HG02642 (cell line): Measurements from ENCODE around the gene CTDP1.

Source experiments
- ATAC-seq: cut with Tn5 transposase; IDR thresholded peaks from one replicate; pipeline ENCODE4 v1.9.1; 2021; ENCODE audit warnings: mild to moderate bottlenecking; ENCODE audit not compliant: unreplicated experiment, poor library complexity

CTDP1 gene

DNA sequence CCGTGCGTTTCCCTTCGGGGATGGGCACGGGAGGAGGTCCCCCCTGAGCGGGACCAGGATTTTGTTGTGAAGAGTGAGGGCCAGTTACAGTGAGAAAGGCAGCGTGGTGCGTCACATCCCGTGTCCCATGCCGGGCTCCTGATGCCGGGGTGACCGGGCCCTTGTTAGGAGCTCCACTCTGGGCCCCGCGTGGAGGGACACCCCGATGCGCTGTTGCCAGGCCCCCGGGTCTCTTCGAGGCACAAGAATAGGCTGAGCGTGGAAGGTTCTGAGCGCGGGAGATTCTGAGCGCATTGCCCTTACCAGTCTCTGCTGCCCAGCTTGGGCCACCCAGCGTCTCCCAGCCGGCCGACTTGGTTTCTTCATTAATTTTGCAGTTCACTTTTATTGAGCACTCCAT lies 17.6 kb downstream of the CTDP1 start:
- no peak for ATAC-seq

DNA sequence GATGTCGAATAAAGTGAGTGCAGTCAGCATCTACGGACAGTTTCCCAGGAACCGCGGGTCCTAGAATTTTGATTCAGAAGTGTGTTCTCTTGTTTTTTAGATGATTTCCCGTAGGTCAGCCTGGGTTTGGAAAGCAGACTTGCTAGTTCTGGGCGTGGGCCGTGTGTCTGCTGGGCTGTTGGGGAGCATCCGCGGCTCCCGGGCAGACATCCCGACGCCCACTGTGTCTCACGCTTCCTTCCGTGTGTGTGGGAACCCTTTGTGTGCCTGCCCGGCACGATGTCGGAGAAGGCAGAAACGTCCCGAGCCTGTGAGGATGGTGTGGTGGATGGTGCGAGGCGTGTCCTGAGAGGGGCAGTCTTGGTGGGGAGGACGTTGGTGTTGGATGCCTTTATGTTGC lies 18.4 kb downstream of the CTDP1 start:
- ATAC-seq: no peak

DNA sequence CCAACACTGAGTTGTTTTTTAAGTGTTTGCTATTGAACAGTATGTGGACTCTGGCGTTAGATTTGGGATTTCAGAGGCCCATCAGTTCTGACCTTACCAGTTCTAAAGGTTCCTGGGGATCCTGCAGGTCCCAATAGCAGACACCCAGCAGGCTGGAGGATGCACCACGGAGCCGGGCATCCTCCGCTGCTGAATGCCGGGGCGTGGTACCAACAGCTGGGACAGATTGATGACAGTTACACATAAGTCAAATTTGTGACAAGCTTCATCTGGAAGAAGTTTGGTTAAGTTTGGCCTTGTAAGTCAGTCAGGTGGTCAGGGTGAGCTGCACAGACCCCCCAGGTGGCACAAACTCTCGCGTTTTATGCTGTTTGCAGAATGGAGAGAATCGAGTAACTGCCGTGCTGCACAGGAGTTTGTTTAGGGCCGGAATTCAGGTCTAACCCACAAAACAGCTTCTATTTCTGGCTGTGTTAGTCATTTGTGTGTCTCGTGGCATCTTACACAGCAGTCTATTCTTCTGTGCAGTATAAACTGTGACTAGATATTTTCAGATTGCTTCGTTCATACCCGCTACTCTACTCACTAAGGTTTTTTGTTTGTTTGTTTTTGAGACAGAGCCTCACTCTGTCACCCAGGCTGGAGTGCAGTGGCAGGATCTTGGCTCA lies 19.2 kb downstream of the CTDP1 start:
- ATAC-seq: no peak

DNA sequence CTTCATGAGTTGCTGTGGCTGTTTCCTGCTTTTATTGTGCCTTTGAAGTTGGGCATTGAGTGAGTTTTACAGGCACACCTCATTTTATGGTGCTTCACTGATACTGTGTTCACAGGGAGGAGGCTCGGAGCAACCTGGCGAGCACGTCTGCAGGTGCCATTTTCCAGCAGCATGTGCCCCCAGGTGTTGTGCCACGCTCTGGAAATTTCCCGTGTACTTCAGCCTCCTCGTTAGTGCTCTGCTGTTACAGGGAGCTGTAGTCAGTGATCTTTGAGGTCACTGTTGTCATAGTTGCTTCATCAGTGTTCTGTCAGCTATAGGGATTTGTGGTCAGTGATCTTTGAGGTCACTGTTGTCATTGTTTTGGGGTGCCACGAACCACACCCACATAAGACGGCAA lies 20.1 kb downstream of the CTDP1 start:
- no peak for ATAC-seq

DNA sequence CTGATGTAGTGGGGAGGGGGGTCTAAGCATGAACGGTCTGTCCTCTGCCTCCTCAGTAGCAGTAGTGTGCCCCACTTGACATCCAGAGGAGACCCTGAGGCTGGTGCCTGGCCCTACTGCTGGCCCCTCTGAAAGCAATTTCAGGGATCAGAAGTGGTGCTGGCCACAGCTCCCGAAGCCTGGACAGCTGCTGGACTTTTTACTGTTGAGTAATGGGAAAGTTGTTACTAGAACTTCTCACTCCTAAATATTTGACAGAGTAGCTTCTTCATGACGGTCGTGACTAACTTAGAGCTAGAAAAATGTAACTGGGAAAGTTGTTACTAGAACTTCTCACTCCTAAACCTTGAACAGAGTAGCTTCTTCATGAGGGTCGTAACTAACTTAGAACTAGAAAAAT lies 23.3 kb downstream of the CTDP1 start:
- no peak for ATAC-seq

DNA sequence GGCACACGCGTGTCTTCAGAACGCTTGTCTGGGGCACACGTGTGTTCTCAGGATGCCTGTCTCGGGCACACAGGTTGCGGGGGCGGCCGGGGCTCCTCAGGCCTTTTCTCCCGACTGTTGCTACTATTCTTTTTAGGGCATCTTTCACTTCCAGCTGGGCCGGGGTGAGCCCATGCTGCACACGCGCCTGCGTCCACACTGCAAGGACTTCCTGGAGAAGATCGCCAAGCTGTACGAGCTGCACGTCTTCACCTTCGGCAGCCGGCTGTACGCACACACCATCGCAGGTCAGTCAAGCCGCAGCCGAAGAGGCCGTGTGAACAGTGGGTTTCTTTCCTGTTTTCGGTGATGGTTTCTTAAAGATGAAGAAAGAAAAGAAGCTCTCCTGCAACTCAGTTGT lies 25.0 kb downstream of the CTDP1 start:
- no peak for ATAC-seq

DNA sequence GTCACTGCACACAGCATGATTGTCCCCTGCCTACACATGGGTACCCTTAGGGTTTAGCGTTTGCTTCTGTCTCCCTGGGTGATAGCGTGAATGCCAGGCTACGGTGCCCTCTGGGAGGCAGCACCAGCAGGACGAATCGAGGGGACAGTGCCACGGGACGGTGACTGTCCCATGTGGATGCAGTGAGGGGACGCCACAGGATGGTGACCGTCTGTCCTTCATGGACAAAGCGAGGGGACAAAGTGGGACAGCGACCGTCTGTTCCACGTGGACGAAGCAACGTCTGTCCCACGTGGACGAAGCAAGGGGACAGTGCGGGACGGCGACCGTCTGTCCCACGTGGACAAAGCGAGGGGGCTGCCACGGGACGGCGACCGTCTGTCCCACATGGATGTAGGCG lies 25.7 kb downstream of the CTDP1 start:
- no peak for ATAC-seq

DNA sequence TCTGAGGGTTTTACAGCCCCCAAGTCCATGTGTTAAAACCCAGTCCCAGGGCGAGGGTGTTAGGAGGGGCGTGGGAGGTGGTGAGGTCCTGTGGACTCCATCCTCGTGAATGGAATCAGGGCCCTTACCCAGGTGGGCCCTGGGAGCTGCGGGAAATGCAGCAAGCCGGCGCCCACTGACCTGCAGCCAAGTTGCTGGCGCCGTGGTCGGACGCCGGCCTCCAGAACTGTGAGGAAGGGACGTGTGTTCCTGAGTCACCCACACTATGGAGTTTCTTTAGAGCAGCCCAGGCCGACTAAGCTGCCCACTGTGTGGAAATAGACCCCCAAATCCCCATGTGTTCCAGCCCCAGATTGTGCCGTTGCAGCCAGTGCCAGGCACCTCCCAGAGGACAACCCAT lies 26.4 kb downstream of the CTDP1 start:
- ATAC-seq: no peak

DNA sequence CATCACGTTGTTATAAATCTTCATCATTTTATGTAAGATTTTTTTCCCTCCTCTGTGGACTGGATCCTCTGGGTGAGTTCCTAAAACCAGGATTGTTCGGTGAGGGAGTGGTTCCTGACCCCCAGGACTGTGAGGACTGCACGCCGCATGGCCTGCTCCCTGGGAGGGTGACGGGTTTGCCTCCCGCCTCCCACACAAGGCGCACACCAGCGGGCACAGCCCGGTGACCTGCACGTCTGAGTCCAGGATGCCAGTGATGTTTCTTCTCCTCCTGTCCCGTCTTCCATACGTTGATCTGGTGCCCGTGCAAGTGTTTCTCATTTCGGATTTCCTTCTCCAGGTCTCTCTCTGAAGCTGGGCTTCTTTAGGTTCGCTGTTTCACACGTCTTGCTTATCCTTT lies 27.1 kb downstream of the CTDP1 start:
- ATAC-seq: no peak

DNA sequence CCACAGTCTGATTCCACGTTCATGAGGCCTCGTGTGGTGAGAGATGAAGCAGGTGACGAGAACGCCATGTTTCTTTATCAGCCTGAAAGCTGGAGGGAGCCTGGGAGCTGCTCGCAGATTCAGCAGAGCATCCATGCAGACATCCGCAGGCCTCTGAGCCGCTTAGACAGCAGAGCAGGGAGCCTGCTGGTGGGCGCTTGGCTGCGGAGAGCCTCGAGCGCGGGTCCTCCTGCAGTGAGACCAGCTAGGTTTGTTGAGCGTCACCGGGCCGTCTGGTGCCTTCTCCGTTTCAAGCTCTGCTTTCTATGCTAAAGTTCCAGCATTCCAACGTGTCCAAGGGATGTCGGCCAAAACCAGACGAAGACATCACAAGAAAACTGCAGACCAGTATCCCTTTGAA lies 27.6 kb downstream of the CTDP1 start:
- no peak for ATAC-seq

DNA sequence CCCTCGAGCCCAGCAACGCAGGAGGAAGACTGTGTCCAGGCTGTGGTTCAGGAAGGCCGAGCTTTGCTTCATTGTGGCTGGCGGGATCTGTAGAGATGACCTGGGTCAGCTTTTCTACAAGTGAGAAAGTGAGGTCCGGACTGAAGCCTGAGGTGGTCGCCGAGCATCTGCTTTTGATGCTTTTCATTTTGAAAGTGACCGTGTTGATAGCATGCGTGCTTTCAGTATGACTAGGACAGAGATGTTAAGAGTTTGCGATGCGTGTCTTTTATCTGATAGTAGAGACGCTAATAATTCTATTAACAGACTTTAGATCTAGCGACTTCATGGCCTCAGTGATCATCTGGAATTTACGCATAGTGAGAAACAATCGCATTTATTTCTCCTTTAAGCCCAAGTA lies 28.1 kb downstream of the CTDP1 start:
- ATAC-seq: no peak

DNA sequence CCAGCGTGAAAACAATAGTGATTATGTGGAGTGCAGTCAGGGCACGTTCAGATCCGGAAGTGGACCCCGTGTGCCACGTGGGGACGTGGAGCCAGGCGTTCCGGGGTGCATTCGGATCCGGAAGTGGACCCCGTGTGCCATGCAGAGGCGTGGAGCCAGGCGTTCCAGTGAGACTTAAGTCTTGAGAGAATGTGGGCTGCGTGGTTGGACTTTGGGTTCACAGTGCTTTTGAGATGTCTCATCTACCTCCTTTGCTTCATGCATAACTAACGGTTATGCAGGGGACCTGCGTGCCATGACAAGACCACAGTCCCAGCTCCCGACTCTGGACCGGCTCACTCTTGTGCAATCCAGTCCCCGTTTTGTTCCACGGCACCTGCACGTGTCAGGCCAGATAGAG lies 28.8 kb downstream of the CTDP1 start:
- ATAC-seq: no peak

DNA sequence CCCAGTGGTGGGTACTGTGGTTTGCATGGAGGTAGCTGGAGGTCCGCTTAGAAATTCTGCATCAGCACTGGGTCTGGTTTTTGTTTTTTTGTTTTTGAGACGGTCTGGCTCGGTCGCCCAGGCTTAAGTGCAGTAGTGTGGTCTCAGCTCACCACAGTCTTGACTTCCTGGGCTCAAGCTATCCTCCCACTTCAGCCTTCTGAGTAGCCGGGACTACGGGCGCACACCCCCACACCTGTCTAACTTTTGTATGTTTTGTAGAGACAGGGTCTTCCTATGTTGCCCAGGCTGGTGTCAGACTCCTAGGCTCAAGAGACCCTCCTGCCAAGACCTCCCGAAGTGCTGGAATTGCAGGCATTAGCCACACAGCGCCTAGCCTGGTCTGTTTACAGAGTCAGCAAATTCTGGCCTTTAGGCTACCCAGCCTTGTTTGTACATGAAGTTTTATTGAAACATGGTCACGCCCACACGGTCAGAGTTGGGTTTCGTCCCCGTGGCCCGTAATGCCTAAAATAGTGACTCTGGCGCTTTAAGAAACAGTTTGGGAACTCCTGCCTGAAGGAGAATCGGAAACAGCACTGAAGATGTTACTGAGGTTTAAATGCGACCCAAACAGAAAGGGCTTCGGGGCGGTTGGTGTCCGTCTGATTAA lies 32.7 kb downstream of the CTDP1 start:
- no peak for ATAC-seq

DNA sequence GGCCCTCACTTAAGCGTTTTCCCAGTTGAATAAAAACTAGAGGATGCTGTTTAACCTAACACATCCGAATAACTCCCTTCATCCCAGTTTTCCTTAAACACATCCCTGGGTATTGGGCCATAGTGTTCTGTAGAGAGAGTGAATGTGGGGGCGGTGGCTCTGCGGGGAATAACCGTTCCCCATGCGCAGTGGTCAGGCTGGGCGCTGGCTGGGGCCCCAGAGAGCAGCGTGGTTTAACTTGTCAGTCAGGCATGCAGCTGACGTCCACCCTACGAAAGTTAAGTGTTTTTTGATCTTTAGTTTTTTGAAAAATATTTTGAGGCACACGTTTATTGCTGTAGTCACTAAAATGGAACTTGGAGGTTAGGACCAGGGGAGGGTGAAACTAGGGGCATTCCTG lies 33.7 kb downstream of the CTDP1 start:
- ATAC-seq: no peak

DNA sequence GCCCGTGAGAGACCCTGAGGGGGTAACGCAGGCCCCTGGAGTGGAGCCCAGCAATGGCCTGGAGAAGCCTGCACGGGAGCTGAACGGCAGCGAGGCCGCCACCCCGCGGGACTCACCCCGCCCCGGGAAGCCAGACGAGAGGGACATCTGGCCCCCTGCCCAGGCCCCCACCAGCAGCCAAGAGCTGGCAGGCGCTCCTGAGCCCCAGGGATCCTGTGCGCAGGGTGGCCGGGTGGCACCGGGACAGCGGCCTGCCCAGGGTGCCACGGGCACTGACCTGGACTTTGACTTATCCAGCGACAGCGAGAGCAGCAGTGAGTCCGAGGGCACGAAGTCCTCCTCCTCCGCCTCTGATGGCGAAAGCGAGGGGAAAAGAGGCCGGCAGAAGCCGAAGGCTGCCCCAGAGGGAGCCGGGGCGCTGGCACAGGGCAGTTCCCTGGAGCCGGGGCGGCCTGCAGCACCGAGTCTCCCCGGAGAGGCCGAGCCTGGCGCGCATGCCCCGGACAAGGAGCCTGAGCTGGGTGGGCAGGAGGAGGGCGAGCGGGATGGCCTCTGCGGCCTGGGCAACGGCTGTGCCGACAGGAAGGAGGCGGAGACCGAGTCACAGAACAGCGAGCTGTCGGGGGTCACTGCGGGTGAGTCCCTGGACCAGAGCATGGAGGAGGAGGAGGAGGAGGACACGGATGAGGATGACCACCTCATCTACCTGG lies 35.1 kb downstream of the CTDP1 start:
- no peak for ATAC-seq

DNA sequence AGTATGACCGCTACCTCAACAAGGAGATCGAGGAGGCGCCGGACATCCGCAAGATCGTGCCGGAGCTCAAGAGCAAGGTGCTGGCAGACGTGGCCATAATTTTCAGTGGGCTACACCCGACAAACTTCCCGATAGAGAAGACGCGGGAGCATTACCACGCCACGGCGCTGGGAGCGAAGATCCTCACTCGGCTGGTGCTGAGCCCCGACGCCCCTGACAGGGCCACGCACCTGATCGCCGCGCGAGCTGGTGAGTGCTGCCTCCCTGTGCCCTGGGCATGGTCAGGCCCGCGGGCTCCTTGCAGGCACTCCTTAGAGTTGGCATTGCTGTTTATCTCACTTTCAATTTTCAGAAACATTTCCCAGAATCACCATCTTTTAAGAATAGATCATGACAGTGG lies 35.7 kb downstream of the CTDP1 start:
- ATAC-seq: no peak

DNA sequence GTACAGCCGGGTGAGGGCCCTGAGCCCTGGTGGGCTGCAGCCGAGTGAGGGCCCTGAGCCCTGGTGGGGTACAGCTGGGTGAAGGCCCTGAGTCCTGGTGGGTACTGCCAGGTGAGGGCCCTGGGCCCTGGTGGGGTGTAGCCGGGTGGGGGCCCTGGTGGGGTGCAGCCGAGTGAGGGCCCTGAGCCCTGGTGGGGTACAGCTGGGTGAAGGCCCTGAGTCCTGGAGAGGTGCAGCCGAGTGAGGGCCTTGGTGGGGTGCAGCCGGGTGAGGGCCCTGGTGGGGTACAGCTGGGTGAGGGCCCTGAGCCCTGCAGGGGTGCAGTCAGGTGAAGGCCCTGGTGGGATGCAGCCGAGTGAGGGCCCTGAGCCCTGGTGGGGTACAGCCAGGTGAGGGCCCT lies 37.5 kb downstream of the CTDP1 start:
- no peak for ATAC-seq

DNA sequence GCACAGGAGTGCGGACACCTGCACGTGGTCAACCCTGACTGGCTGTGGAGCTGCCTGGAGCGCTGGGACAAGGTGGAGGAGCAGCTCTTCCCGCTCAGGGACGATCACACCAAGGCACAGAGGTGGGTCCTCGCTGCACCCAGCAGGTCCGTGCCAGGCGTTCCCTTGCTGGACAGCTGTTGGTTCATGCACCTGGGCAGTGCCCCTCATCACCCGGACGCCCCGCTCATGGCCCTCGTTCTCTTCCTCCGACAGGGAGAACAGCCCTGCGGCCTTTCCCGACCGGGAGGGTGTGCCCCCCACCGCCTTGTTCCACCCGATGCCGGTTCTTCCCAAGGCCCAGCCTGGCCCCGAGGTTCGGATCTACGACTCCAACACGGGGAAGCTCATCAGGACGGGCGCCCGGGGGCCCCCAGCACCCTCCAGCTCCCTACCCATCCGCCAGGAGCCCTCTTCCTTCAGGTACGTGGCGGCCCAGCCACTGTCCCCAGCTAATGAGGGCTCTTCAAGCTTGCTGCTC lies 38.0 kb downstream of the CTDP1 start:
- ATAC-seq: no peak

DNA sequence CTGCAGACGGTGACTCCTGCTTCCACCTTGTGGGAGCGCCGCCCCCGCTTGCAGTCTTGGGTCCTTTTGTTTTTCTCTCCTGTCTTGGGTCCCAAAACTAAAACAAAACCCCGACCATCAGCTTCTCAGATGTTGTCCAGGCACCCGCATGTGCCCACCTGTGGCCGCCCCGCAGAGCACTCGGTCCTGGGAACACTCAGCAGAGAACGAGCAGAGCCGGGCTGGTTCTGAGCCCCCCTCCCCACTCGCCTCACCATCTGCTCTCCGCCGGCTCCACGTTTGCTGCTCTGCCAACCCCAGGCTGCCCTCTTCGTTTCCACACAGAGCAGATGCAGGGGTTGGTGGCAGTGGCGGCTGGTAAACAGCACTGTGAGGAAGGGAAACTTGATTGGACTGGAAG lies 38.5 kb downstream of the CTDP1 start:
- ATAC-seq: no peak

DNA sequence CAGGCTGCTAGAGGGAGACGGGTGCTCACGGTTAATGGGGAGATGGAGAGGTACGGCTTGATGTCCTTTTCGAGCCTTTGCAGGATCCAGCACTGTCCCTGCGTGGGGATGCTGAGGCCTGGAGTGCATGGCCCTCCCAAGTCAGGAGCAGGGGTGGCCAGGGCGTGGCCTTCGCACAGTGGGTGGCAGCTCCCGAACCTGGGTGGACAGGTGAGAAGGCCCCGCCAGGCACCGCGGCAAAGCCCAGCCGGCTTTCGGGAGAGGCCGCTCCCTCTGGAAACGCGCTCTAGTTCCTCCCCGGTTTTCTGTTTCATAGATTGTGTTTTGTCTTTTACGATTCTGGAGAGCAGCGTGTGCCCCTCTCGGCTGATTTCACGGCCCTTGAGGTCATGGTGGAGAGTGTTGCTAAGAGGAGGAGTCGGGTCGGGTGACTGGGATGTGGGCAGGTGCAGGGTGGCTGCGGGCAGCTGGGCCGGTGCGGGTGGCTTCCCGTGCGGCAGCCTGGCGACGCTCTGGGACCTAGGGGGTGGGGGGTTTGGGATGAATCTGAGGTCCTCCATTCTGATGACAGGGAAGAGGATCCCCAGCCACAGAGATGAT lies 39.4 kb downstream of the CTDP1 start:
- ATAC-seq: no peak
